GM18907 (cell line): ENCODE data around the gene ORMDL2.
A peak's percentile ranks its signal among the peaks of the same experiment; 100 is the strongest.
"Not testable (repeated sequence)": the region's sequence is repeated elsewhere in the genome, so short reads cannot be mapped to it uniquely, and the experiment has no call there.

Source experiments
- ATAC-seq: cut with Tn5 transposase; IDR thresholded peaks from one replicate; pipeline ENCODE4 v1.9.1; 2021; ENCODE audit warnings: mild to moderate bottlenecking, moderate library complexity; ENCODE audit not compliant: unreplicated experiment

Gene ORMDL2

GRCh38 chr12:55827806-55828205, 10.0 kb downstream of the ORMDL2 start:
- no peak for ATAC-seq

- ATAC-seq: no peak
These were observed 10.5 kb downstream of the ORMDL2 start for GRCh38 chr12:55828357-55828756.

- peak; percentile 25 for ATAC-seq
These were observed 12.2 kb downstream of the ORMDL2 start for GRCh38 chr12:55829967-55830600.

- no peak for ATAC-seq
These were observed 13.0 kb downstream of the ORMDL2 start for GRCh38 chr12:55830601-55831446.

GRCh38 chr12:55831447-55831815, 13.6 kb downstream of the ORMDL2 start:
- no peak for ATAC-seq

- no peak for ATAC-seq
These were observed 15.2 kb downstream of the ORMDL2 start for GRCh38 chr12:55833056-55833455.

- ATAC-seq: not testable (repeated sequence)
These were observed 16.6 kb downstream of the ORMDL2 start for GRCh38 chr12:55834400-55834799.

GRCh38 chr12:55838361-55838760, 20.5 kb downstream of the ORMDL2 start:
- no peak for ATAC-seq

GRCh38 chr12:55839345-55840140, 21.7 kb downstream of the ORMDL2 start:
- no peak for ATAC-seq

- no peak for ATAC-seq
These were observed 22.9 kb downstream of the ORMDL2 start for GRCh38 chr12:55840581-55841351.

- no peak for ATAC-seq
These were observed 25.0 kb downstream of the ORMDL2 start, which contains the start of gene MMP19 for GRCh38 chr12:55842681-55843429. MMP19 (minus strand) TSS chr12:55842936; CDS start chr12:55842830, 106 bp downstream.

GRCh38 chr12:55843431-55843830, 25.6 kb downstream of the ORMDL2 start:
- ATAC-seq: no peak

- ATAC-seq: no peak
These were observed 27.1 kb downstream of the ORMDL2 start for GRCh38 chr12:55844961-55845360.

- no peak for ATAC-seq
These were observed 27.5 kb downstream of the ORMDL2 start for GRCh38 chr12:55845361-55845760.

- ATAC-seq: no peak
These were observed 28.1 kb downstream of the ORMDL2 start for GRCh38 chr12:55845785-55846496.

GRCh38 chr12:55847033-55847432, 29.2 kb downstream of the ORMDL2 start:
- ATAC-seq: no peak

GRCh38 chr12:55847603-55848291, 29.9 kb downstream of the ORMDL2 start:
- no peak for ATAC-seq

GRCh38 chr12:55849616-55850343, 31.9 kb downstream of the ORMDL2 start:
- ATAC-seq: no peak
